Measurements from ENCODE around the gene APOL3. TPM values are rescaled to one million over a fixed set of nuclear protein-coding genes. Genes with fewer than 3 reads are reported as not detected.

Gene APOL3
- total RNA-seq, 1 donor from 2014 or later = 1.2 TPM

DNA sequence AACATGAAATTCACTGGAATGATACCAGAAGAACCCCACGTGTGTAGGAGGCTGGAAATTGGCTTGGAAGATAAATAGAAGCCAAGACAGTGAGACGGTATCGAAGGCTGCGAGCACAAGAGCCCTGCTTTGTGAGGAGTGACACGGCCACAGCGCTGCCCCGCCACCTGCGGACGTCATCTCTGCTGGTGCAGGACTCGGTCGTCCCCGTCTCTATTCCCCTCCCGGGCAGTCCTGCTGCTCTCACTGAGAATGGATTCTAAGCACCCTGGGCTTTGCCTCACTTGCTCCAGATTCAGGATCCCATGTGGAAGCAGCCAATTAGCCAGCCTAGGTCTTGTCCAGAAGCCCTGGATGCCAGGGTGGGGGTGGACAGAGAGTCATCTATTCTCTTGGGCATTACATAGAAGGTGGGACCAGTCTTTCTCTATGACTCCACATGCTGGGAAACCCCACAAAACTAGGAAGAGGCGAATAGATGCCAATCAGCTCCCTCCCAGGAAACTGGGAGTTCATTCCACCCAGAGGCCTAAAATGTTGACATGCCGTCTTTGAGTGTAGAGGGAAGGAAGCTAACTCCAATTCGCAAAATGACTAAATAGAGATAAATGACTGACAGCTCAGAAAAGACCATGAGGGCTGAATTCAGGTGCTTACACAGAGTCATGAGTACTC, 25.1 kb downstream of the APOL3 start:
- Mint-ChIP-seq H3K36me3 (ENCODE audit: low read depth, unreplicated experiment) (peaks cover 5% of the 10 kb centered on the region), H3K4me1 (ENCODE audit: unreplicated experiment) (peaks cover 14% of the 10 kb centered on the region), H3K27ac (ENCODE audit: unreplicated experiment) (no peak overlapping the region), H3K9me3 (ENCODE audit: unreplicated experiment) (no peaks in the 10 kb centered on the region), H3K4me3 (ENCODE audit: unreplicated experiment) (no peak overlapping the region), H3K27me3 (ENCODE audit: unreplicated experiment) (no peaks in the 10 kb centered on the region)
- no peak for DNase-seq (ENCODE audit: low spot score)
- no peak for TF ChIP-seq CTCF (IDR thresholded peaks at IDR 0.05; ENCODE audit: unreplicated experiment)

GRCh38 chr22:36134182-36134581, 26.4 kb downstream of the APOL3 start:
- TF ChIP-seq CTCF (IDR thresholded peaks at IDR 0.05; ENCODE audit: unreplicated experiment) = no peak
- Mint-ChIP-seq H3K27me3 (ENCODE audit: unreplicated experiment) (no peaks in the 10 kb centered on the region), H3K4me1 (ENCODE audit: unreplicated experiment) (peaks cover 16% of the 10 kb centered on the region), H3K9me3 (ENCODE audit: unreplicated experiment) (no peaks in the 10 kb centered on the region), H3K27ac (ENCODE audit: unreplicated experiment) (no peak overlapping the region), H3K36me3 (ENCODE audit: low read depth, unreplicated experiment) (peaks cover 6% of the 10 kb centered on the region), H3K4me3 (ENCODE audit: unreplicated experiment) (no peak overlapping the region)
- DNase-seq (ENCODE audit: low spot score) = no peak

DNA sequence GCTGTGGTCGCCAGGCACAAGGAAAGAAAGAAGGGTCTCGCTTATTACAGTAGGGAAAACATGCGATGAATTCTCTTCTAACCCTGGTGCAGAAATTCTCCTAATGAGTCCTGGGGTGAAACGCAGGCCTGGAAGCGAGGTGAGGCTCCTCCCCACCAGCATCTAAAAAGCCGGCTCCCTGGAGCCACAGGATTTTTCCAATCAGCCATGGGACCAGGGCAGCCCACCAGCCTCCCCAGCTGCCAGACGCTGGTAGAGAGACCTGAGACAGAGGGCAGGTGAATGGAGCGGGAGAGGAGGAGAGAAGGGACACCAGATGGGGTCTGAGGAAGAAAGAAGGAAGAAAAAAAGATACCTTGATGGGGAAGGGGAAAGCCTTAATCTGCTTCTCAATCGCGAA, 28.6 kb downstream of the APOL3 start:
- H3K27me3 Mint-ChIP-seq (ENCODE audit: unreplicated experiment) = no peaks in the 10 kb centered on the region
- H3K4me3 Mint-ChIP-seq (ENCODE audit: unreplicated experiment) = no peak overlapping the region
- H3K9me3 Mint-ChIP-seq (ENCODE audit: unreplicated experiment) = no peaks in the 10 kb centered on the region
- peaks cover 16% of the 10 kb centered on the region for H3K4me1 Mint-ChIP-seq (ENCODE audit: unreplicated experiment)
- no peak overlapping the region for H3K27ac Mint-ChIP-seq (ENCODE audit: unreplicated experiment)
- no peak for TF ChIP-seq CTCF (IDR thresholded peaks at IDR 0.05; ENCODE audit: unreplicated experiment)
- peaks cover 6% of the 10 kb centered on the region for H3K36me3 Mint-ChIP-seq (ENCODE audit: low read depth, unreplicated experiment)
- no peak for DNase-seq (ENCODE audit: low spot score)

DNA sequence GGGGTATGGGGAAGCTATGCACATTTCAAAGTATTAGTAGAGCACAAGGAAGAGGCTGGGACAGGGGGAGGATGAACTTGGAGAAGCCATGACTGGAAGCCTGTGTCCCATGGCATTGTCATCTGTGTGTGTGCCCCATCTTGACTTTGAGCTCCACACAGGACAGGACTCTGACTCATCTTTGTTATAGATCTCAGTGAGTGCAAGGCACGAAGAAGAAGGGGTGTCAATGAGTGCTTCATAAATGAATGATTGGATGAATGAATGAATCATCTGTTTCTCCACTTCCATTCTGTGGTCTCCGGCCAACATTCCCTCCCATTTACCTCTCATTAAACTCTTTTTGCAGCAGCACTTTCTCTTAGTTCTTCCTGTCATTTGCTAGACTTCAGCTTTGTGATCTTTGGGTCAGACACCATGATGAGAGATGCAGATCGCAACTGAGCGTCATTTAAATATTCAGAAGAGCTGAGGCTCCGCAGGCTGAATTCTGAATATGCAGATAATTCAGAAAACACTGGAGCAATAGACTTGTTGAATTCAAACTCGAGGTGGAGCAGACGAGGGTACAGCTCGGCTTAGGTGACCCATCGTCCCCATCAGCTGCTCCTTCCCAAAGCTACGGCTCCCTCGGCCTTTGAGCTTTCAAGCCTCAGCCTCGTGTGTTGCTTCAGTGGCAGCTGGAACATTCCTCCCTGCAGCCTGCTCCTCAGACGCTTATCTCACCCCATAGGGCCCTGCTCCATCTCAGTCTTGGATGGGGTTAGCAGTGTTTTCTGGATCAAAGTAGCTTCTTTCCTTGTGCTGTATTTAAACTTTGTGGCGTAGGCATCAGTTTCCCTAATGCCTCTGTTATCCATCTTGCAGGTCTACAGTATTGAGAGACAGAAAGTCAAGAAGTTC, 30.8 kb downstream of the APOL3 start:
- Mint-ChIP-seq H3K9me3 (ENCODE audit: unreplicated experiment) (no peaks in the 10 kb centered on the region), H3K4me3 (ENCODE audit: unreplicated experiment) (no peak overlapping the region), H3K27ac (ENCODE audit: unreplicated experiment) (no peak overlapping the region), H3K4me1 (ENCODE audit: unreplicated experiment) (peaks cover 19% of the 10 kb centered on the region), H3K27me3 (ENCODE audit: unreplicated experiment) (no peaks in the 10 kb centered on the region), H3K36me3 (ENCODE audit: low read depth, unreplicated experiment) (peaks cover 6% of the 10 kb centered on the region)
- no peak for DNase-seq (ENCODE audit: low spot score)
- no peak for TF ChIP-seq CTCF (IDR thresholded peaks at IDR 0.05; ENCODE audit: unreplicated experiment)

DNA sequence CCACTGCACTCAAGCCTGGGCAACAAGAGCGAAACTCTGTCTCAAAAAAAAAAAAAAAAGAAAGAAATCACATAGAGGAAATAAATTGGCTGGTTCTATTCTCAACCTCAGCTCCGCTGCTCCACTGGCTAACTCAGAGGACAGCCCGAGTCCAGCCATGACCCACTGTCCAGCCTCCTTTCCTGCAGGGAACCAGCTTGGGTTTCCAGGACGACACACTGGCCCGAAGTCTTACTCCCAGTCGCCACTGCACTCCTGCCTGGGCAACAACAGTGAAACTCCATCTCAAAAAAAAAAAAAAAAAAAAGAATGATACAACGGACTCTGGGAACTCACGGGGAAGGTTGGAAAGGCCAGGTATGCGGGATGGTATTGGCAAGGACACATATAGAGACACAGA, 31.5 kb downstream of the APOL3 start:
- Mint-ChIP-seq H3K9me3 (ENCODE audit: unreplicated experiment) (no peaks in the 10 kb centered on the region), H3K27me3 (ENCODE audit: unreplicated experiment) (no peaks in the 10 kb centered on the region), H3K4me3 (ENCODE audit: unreplicated experiment) (no peak overlapping the region), H3K4me1 (ENCODE audit: unreplicated experiment) (peaks cover 18% of the 10 kb centered on the region), H3K27ac (ENCODE audit: unreplicated experiment) (no peak overlapping the region), H3K36me3 (ENCODE audit: low read depth, unreplicated experiment) (peaks cover 6% of the 10 kb centered on the region)
- TF ChIP-seq CTCF (IDR thresholded peaks at IDR 0.05; ENCODE audit: unreplicated experiment) = no peak
- no peak for DNase-seq (ENCODE audit: low spot score)
